DOHH2 (cell line): ENCODE results near the gene SCD5.

ENCODE experiments used
- H3F3A ChIP-seq: fragments of 200-600 bp; sonication (generic), shearing (Covaris generic); 2 replicates; pipeline ENCODE4 v1.6.0; 2016; ENCODE audit warnings: antibody characterized with exemption, mild to moderate bottlenecking; ENCODE audit not compliant: control insufficient read depth, insufficient read depth
- H3K27ac ChIP-seq: fragments of 200-600 bp; sonication (generic); 2 replicates; pipeline ENCODE4 v1.5.1; 2014; ENCODE audit warnings: low read depth, mild to moderate bottlenecking, low read length, moderate library complexity
- H3K27me3 ChIP-seq: fragments of 200-600 bp; sonication (generic); 2 replicates; pipeline ENCODE4 v1.6.1; 2014; ENCODE audit warnings: mild to moderate bottlenecking, low read length, mixed read lengths; ENCODE audit not compliant: control insufficient read depth
- H3K36me3 ChIP-seq: fragments of 200-600 bp; sonication (generic); 2 replicates; pipeline ENCODE4 v1.6.1; 2014; ENCODE audit warnings: mild to moderate bottlenecking, low read length, moderate library complexity, mixed read lengths; ENCODE audit not compliant: control insufficient read depth
- H3K4me1 ChIP-seq: fragments of 200-600 bp; sonication (generic); 2 replicates; pipeline ENCODE4 v1.6.1; 2014; ENCODE audit warnings: mild to moderate bottlenecking, low read length, mixed read lengths; ENCODE audit not compliant: control insufficient read depth
- H3K4me2 ChIP-seq: fragments of 200-600 bp; sonication (generic); 2 replicates; pipeline ENCODE4 v1.6.0; 2014; ENCODE audit warnings: mild to moderate bottlenecking, low read length, moderate library complexity
- H3K4me3 ChIP-seq: fragments of 200-600 bp; sonication (generic); 2 replicates; pipeline ENCODE4 v1.5.1; 2014; ENCODE audit warnings: mild to moderate bottlenecking, low read length, mixed read lengths
- H3K79me2 ChIP-seq: fragments of 200-600 bp; sonication (generic); 2 replicates; pipeline ENCODE4 v1.6.1; 2014; ENCODE audit warnings: mild to moderate bottlenecking, low read length, mixed read lengths; ENCODE audit not compliant: control insufficient read depth
- H3K9me2 ChIP-seq: fragments of 200-600 bp; sonication (generic); replicated peaks from 2 replicates; pipeline ENCODE4 v1.6.1; 2014; ENCODE audit warnings: mild to moderate bottlenecking, low read length, mixed read lengths; ENCODE audit not compliant: control insufficient read depth
- H3K9me3 ChIP-seq: fragments of 200-600 bp; sonication (generic); 2 replicates; pipeline ENCODE4 v1.6.1; 2014; ENCODE audit warnings: antibody characterized with exemption, low read length, mixed read lengths; ENCODE audit not compliant: control insufficient read depth, insufficient read depth
- H4K20me1 ChIP-seq: fragments of 200-600 bp; sonication (generic); 2 replicates; pipeline ENCODE4 v1.6.0; 2014; ENCODE audit warnings: low read depth, mild to moderate bottlenecking, antibody characterized with exemption, low read length, moderate library complexity; ENCODE audit not compliant: control insufficient read depth, insufficient read depth
- CTCF ChIP-seq: fragments of 200-600 bp; sonication (generic); IDR thresholded peaks from one replicate; pipeline ENCODE4 v1.5.1; 2014; ENCODE audit warnings: antibody characterized with exemption, mild to moderate bottlenecking, low read depth, low read length; ENCODE audit not compliant: poor library complexity, severe bottlenecking
- EZH2phosphoT487 ChIP-seq: fragments of 200-600 bp; sonication (generic); IDR thresholded peaks from 2 replicates; pipeline ENCODE4 v1.6.1; 2017; ENCODE audit warnings: borderline replicate concordance, mild to moderate bottlenecking, antibody characterized with exemption, low read length, moderate library complexity, mixed read lengths

Gene SCD5

DNA sequence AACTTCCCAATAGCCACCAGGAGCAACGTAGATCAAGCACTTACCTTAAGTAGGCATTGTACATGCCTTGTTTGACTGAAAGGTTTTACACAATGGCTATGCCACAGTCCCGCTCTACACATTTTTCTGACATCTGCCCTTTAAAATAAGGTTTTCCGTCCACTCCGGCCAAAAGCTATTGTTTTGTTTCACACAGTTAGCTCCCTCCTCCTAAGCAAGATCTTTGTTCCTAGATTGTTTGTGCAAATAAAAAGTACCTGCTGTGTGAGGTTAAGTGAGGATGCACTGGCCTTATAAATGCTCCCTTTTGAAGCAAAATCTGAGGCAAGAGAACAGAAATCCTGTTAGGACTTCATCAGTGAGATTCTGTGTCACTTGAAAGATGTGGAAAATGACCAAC is 11.8 kb downstream of the SCD5 start:
- H3K27ac ChIP-seq = no peak overlapping the region

DNA sequence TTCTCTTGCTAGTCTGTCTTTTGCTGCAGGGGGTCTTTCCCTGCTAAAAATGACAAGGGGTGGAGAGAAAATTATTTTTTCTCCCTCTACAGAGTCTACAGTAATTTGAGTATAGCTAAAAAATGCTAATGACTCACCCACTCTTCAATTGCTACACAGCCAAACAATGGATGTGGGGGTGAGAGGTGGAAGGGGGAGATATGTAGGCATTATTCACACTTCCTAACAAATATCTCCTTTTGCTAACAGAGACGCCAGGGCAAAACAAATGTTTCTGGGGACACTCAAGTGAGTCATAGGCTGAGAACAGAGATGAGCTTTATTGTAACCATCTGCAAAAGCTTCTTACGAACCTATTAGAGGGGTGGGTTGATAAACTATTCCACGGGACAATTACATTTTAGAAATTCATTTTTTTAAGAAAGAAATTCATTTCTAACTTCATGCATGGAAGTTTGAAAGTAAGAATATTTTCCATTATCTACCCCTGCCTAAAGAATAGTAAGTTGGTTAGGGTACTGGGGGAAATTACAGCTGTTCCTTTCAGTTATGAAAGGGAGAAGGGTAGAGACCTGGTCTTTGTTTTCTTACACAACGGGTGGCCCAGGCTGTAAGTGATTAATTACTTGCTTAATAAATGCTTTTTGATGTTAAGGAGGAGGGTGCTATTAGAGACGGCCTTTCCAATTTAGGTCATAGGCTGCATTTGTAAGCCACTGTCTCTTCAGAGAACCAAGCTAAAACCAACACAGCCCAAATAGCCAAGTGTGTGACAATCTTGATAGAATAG is 12.8 kb downstream of the SCD5 start:
- no peaks in the 10 kb centered on the region for H3F3A ChIP-seq
- no peak overlapping the region for H3K4me3 ChIP-seq
- no peak overlapping the region for H3K27ac ChIP-seq
- no peaks in the 10 kb centered on the region for H3K9me2 ChIP-seq
- H3K9me3 ChIP-seq = no peaks in the 10 kb centered on the region
- H4K20me1 ChIP-seq = peaks cover 4% of the 10 kb centered on the region; the same call in 1 of the 2 replicates
- TF ChIP-seq EZH2phosphoT487 (no peak), CTCF (no peak)
- H3K4me2 ChIP-seq = peak overlapping the region; percentile 60
- peaks cover 52% of the 10 kb centered on the region for H3K4me1 ChIP-seq
- no peaks in the 10 kb centered on the region for H3K27me3 ChIP-seq
- H3K79me2 ChIP-seq = peaks cover 60% of the 10 kb centered on the region
- H3K36me3 ChIP-seq = no peaks in the 10 kb centered on the region

More for the DNA sequence above, 11.8 kb downstream of the SCD5 start:
- Histone ChIP-seq H4K20me1 (peaks cover 4% of the 10 kb centered on the region; the same call in 1 of the 2 replicates), H3K9me2 (no peaks in the 10 kb centered on the region), H3K4me1 (peaks cover 41% of the 10 kb centered on the region), H3F3A (no peaks in the 10 kb centered on the region), H3K4me3 (no peak overlapping the region), H3K27me3 (no peaks in the 10 kb centered on the region), H3K79me2 (peaks cover 60% of the 10 kb centered on the region), H3K9me3 (no peaks in the 10 kb centered on the region), H3K4me2 (no peak overlapping the region), H3K36me3 (no peaks in the 10 kb centered on the region)
- TF ChIP-seq EZH2phosphoT487 = no peak
- TF ChIP-seq CTCF = no peak

- peaks cover 61% of the 10 kb centered on the region for H3K79me2 ChIP-seq
- H3F3A ChIP-seq = peaks cover 5% of the 10 kb centered on the region
- no peaks in the 10 kb centered on the region for H3K9me2 ChIP-seq
- H3K36me3 ChIP-seq = no peaks in the 10 kb centered on the region
- peaks cover 60% of the 10 kb centered on the region for H3K4me1 ChIP-seq
- no peaks in the 10 kb centered on the region for H3K9me3 ChIP-seq
- H4K20me1 ChIP-seq = peaks cover 9% of the 10 kb centered on the region
- H3K27me3 ChIP-seq = no peaks in the 10 kb centered on the region
- peak overlapping the region; percentile 36 for H3K27ac ChIP-seq
- no peak for TF ChIP-seq EZH2phosphoT487
- no peak for TF ChIP-seq CTCF
- peak overlapping the region; percentile 60 for H3K4me2 ChIP-seq
- peak overlapping the region; percentile 49 for H3K4me3 ChIP-seq
Measured at GRCh38 chr4:82784681-82785610, 13.7 kb downstream of the SCD5 start.
